GM13976 (cell line): ENCODE measurements around the gene SHLD1.
"Not testable (repeated sequence)": the region's sequence is repeated elsewhere in the genome, so short reads cannot be mapped to it uniquely, and the experiment has no call there.

Source experiments
- DNase-seq: peaks from one replicate; pipeline ENCODE4 v3.0.0; 2012; ENCODE audit warnings: low spot score
- CTCF ChIP-seq: IDR thresholded peaks from 2 replicates; pipeline ENCODE4 v1.5.1; 2012; ENCODE audit warnings: borderline replicate concordance, mild to moderate bottlenecking; ENCODE audit not compliant: insufficient read depth; ENCODE audit errors: extremely low read depth, missing control alignments, control extremely low read depth
- in situ Hi-C: fragments of 300-500 bp; cut with MboI; formaldehyde crosslinking; loops from one replicate; pipeline ENCODE4 v1.12.0; 2022; ENCODE audit warnings: low sequenced_read_pairs, mixed read lengths, inconsistent platforms; ENCODE audit not compliant: unreplicated experiment

SHLD1 gene

GRCh38 chr20:5789827-5790226, 39.6 kb downstream of the SHLD1 start:
- in situ Hi-C loops = loop anchor here (10.0 kb wide), 1 partner anchor 225 kb away; no protein-coding TSS in a partner anchor
- DNase-seq = no peak
- TF ChIP-seq CTCF = no peak

GRCh38 chr20:5793916-5794315, 43.7 kb downstream of the SHLD1 start:
- in situ Hi-C loops = no loop called here
- DNase-seq = no peak
- TF ChIP-seq CTCF = no peak

- DNase-seq = no peak
- no peak for TF ChIP-seq CTCF
- in situ Hi-C loops = no loop called here
These were observed 46.3 kb downstream of the SHLD1 start for GRCh38 chr20:5796331-5797040.

- no peak for DNase-seq
- in situ Hi-C loops = no loop called here
These were observed 47.0 kb downstream of the SHLD1 start for GRCh38 chr20:5797165-5797564.

GRCh38 chr20:5797843-5798462, 47.8 kb downstream of the SHLD1 start:
- TF ChIP-seq CTCF = no peak
- DNase-seq = peak; percentile 61
- in situ Hi-C loops = no loop called here

More at GRCh38 chr20:5797165-5797564, 47.0 kb downstream of the SHLD1 start:
- no peak for TF ChIP-seq CTCF

- in situ Hi-C loops = not testable (repeated sequence)
These were observed 53.6 kb downstream of the SHLD1 start for GRCh38 chr20:5803754-5804303.

GRCh38 chr20:5806457-5807263, 56.5 kb downstream of the SHLD1 start:
- no peak for TF ChIP-seq CTCF
- in situ Hi-C loops = no loop called here
- DNase-seq = no peak

More at GRCh38 chr20:5803754-5804303, 53.6 kb downstream of the SHLD1 start:
- DNase-seq = not testable (repeated sequence)
